Vagina (tissue), 2 donors: ENCODE results near the gene NRSN1. TPM values are rescaled to one million over a fixed set of nuclear protein-coding genes. Genes with fewer than 3 reads are reported as not detected.
"Not testable (repeated sequence)": the region's sequence is repeated elsewhere in the genome, so short reads cannot be mapped to it uniquely, and the experiment has no call there.

Experiments
- DNase-seq, 2 donors: peaks; one replicate each; pipeline ENCODE4 v3.0.0-alpha.2; 2017; ENCODE audit errors: extremely low spot score in 2 of 2
- H3K27ac ChIP-seq: fragments of 200-600 bp; sonication (generic); one replicate; pipeline ENCODE4 v1.5.1; 2019
- H3K27me3 ChIP-seq: fragments of 200-600 bp; sonication (generic); one replicate; pipeline ENCODE4 v1.5.1; 2019
- H3K36me3 ChIP-seq, 2 donors: fragments of 200-600 bp; sonication (generic); one replicate each; pipeline ENCODE4 v1.5.1; 2017 to 2019
- H3K4me1 ChIP-seq: fragments of 200-600 bp; sonication (generic); one replicate; pipeline ENCODE4 v1.5.1; 2019
- H3K4me3 ChIP-seq, 2 donors: fragments of 200-600 bp; sonication (generic); 1 replicate in 1 of 2; 2 replicates in 1 of 2; pipeline ENCODE4 v1.5.1; 2016 to 2019
- H3K9me3 ChIP-seq: fragments of 200-600 bp; sonication (generic); one replicate; pipeline ENCODE4 v1.5.1; 2019
- CTCF ChIP-seq, 3 experiments: fragments of 450-650 bp in 2 of 3; fragments of 200-600 bp in 1 of 3; sonication (generic) in 1 of 3; IDR thresholded peaks; one replicate each; pipeline ENCODE4 v1.5.1; 2017 to 2019; ENCODE audit warnings: antibody characterized with exemption in 3 of 3, mild to moderate bottlenecking in 2 of 3, moderate library complexity in 2 of 3
- POLR2A ChIP-seq, 2 donors: fragments of 450-650 bp; IDR thresholded peaks; one replicate each; pipeline ENCODE4 v1.6.1; 2017; ENCODE audit warnings: antibody characterized with exemption in 2 of 2, mild to moderate bottlenecking in 2 of 2, moderate library complexity in 2 of 2
- POLR2AphosphoS5 ChIP-seq, 2 donors: sonication (generic); formaldehyde crosslinking; IDR thresholded peaks; one replicate each; pipeline ENCODE4 v1.9.0; 2017; ENCODE audit warnings: antibody characterized with exemption in 2 of 2, mild to moderate bottlenecking in 2 of 2, low read depth in 1 of 2; ENCODE audit not compliant: insufficient read depth in 1 of 2
- intact Hi-C: fragments of 100-400 bp; cut with DNase I; formaldehyde crosslinking; loops from one replicate; pipeline ENCODE4 v1.15.1; 2023
- total RNA-seq: library from RNA; depleted of rRNA; stranded (reverse); fragments of >200 nt; gene quantifications from one replicate; pipeline ENCODE4 v1.2.3, GENCODE V29; 2016

Gene NRSN1
- total RNA-seq, 1 donor from 2014 or later: 1.5 TPM

GRCh38 chr6:24131751-24132150 is 5.7 kb downstream of the NRSN1 start:
- Histone ChIP-seq H3K4me1 (no peaks in the 10 kb centered on the region), H3K36me3 (no peaks in the 10 kb centered on the region), H3K27ac (no peak overlapping the region), H3K27me3 (no peaks in the 10 kb centered on the region), H3K4me3 (no peak overlapping the region), H3K9me3 (no peaks in the 10 kb centered on the region)
- TF ChIP-seq CTCF (IDR thresholded peaks at IDR 0.05) (no peak), POLR2AphosphoS5 (IDR thresholded peaks at IDR 0.05; ENCODE audit: insufficient read depth in 1 of 2, low read depth in 1 of 2) (no peak), POLR2A (IDR thresholded peaks at IDR 0.05) (no peak)
- intact Hi-C loops: no loop called here
- no peak for DNase-seq

- H3K36me3 ChIP-seq: no peaks in the 10 kb centered on the region
- no peaks in the 10 kb centered on the region for H3K27me3 ChIP-seq
- H3K4me1 ChIP-seq: no peaks in the 10 kb centered on the region
- TF ChIP-seq POLR2AphosphoS5 (IDR thresholded peaks at IDR 0.05; ENCODE audit: insufficient read depth in 1 of 2, low read depth in 1 of 2): no peak
- TF ChIP-seq CTCF (IDR thresholded peaks at IDR 0.05): no peak
- no peak for TF ChIP-seq POLR2A (IDR thresholded peaks at IDR 0.05)
- no peak for DNase-seq
- intact Hi-C loops: no loop called here
- H3K27ac ChIP-seq: no peak overlapping the region
- H3K4me3 ChIP-seq: no peak overlapping the region
- H3K9me3 ChIP-seq: no peaks in the 10 kb centered on the region
Observed at GRCh38 chr6:24139080-24139479, 13.1 kb downstream of the NRSN1 start.

GRCh38 chr6:24139639-24140038 is 13.6 kb downstream of the NRSN1 start:
- Histone ChIP-seq H3K36me3 (no peaks in the 10 kb centered on the region), H3K4me1 (no peaks in the 10 kb centered on the region), H3K9me3 (no peaks in the 10 kb centered on the region), H3K27ac (no peak overlapping the region), H3K27me3 (no peaks in the 10 kb centered on the region), H3K4me3 (no peak overlapping the region)
- no peak for DNase-seq
- no peak for TF ChIP-seq POLR2A (IDR thresholded peaks at IDR 0.05)
- no peak for TF ChIP-seq POLR2AphosphoS5 (IDR thresholded peaks at IDR 0.05; ENCODE audit: insufficient read depth in 1 of 2, low read depth in 1 of 2)
- TF ChIP-seq CTCF (IDR thresholded peaks at IDR 0.05): no peak
- intact Hi-C loops: no loop called here

- Histone ChIP-seq H3K27ac (no peak overlapping the region), H3K27me3 (no peaks in the 10 kb centered on the region), H3K9me3 (no peaks in the 10 kb centered on the region), H3K36me3 (no peaks in the 10 kb centered on the region), H3K4me3 (no peak overlapping the region), H3K4me1 (no peaks in the 10 kb centered on the region)
- no peak for TF ChIP-seq POLR2AphosphoS5 (IDR thresholded peaks at IDR 0.05; ENCODE audit: insufficient read depth in 1 of 2, low read depth in 1 of 2)
- TF ChIP-seq POLR2A (IDR thresholded peaks at IDR 0.05): no peak
- no peak for TF ChIP-seq CTCF (IDR thresholded peaks at IDR 0.05)
- DNase-seq: no peak
- intact Hi-C loops: no loop called here
Observed at GRCh38 chr6:24140591-24140990, 14.6 kb downstream of the NRSN1 start.

GRCh38 chr6:24142733-24143132 is 16.7 kb downstream of the NRSN1 start:
- H3K9me3 ChIP-seq, H3K27me3 ChIP-seq, H3K36me3 ChIP-seq, H3K4me1 ChIP-seq, DNase-seq, intact Hi-C loops, H3K27ac ChIP-seq, H3K4me3 ChIP-seq: not testable (repeated sequence)

GRCh38 chr6:24145690-24146131 is 19.7 kb downstream of the NRSN1 start:
- no peak for DNase-seq
- intact Hi-C loops: no loop called here
- no peak overlapping the region for H3K27ac ChIP-seq
- H3K36me3 ChIP-seq: no peaks in the 10 kb centered on the region
- no peaks in the 10 kb centered on the region for H3K9me3 ChIP-seq
- no peaks in the 10 kb centered on the region for H3K4me1 ChIP-seq
- TF ChIP-seq CTCF (IDR thresholded peaks at IDR 0.05): no peak
- no peak for TF ChIP-seq POLR2AphosphoS5 (IDR thresholded peaks at IDR 0.05; ENCODE audit: insufficient read depth in 1 of 2, low read depth in 1 of 2)
- TF ChIP-seq POLR2A (IDR thresholded peaks at IDR 0.05): no peak
- H3K4me3 ChIP-seq: no peak overlapping the region
- H3K27me3 ChIP-seq: no peaks in the 10 kb centered on the region
